ENCODE data around the gene MTCL1. TPM values are rescaled to one million over a fixed set of nuclear protein-coding genes. Genes with fewer than 3 reads are reported as not detected.

The MTCL1 gene
- total and polyA plus RNA-seq, 8 donors: 7.1 to 16.0 (median 11.9) TPM

DNA sequence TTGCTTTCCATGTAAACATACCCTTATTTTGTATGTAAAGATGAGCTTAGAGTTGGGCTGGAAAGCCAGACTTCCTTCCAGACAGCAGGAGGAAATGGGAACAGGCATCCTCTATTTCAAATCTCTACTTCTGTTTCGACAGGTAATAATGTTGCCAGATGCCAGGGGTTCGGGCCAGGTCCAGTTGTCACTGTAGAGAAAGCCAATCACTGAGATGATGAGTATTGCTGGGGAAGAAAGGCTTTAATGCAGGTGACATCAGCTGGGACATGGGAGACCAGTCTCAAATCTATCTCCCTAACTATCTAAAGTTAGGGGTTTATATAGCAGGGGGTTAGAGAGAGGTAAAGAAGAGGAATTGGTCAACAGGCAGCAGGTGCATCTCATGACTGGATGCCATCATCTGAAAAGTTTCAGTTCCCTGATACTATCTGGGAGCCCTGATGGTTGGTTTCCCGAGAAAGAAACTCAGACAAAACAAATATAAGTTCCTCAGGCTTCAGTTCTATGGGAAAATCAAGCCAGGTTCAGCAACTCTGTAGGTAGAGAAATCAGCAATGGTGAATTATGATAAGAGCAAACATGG is 9.3 kb upstream of the MTCL1 start:
- H3K27ac ChIP-seq: no peak overlapping the region
- H3K9me3 ChIP-seq: no peaks in the 10 kb centered on the region
- H3K36me3 ChIP-seq: no peaks in the 10 kb centered on the region
- DNase-seq (no peak), ATAC-seq (peak; percentile 15)
- no peak overlapping the region for H3K4me3 ChIP-seq
- intact Hi-C loops (cut with DNase I): no loop called here
- TF ChIP-seq, protein P1, sequence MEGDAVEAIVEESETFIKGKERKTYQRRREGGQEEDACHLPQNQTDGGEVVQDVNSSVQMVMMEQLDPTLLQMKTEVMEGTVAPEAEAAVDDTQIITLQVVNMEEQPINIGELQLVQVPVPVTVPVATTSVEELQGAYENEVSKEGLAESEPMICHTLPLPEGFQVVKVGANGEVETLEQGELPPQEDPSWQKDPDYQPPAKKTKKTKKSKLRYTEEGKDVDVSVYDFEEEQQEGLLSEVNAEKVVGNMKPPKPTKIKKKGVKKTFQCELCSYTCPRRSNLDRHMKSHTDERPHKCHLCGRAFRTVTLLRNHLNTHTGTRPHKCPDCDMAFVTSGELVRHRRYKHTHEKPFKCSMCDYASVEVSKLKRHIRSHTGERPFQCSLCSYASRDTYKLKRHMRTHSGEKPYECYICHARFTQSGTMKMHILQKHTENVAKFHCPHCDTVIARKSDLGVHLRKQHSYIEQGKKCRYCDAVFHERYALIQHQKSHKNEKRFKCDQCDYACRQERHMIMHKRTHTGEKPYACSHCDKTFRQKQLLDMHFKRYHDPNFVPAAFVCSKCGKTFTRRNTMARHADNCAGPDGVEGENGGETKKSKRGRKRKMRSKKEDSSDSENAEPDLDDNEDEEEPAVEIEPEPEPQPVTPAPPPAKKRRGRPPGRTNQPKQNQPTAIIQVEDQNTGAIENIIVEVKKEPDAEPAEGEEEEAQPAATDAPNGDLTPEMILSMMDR (IDR thresholded peaks at IDR 0.05): no peak
- H3K27me3 ChIP-seq: peaks cover 0 to 6% of the 10 kb centered on the region in 2 donors
- H3K4me1 ChIP-seq: no peaks in the 10 kb centered on the region

DNA sequence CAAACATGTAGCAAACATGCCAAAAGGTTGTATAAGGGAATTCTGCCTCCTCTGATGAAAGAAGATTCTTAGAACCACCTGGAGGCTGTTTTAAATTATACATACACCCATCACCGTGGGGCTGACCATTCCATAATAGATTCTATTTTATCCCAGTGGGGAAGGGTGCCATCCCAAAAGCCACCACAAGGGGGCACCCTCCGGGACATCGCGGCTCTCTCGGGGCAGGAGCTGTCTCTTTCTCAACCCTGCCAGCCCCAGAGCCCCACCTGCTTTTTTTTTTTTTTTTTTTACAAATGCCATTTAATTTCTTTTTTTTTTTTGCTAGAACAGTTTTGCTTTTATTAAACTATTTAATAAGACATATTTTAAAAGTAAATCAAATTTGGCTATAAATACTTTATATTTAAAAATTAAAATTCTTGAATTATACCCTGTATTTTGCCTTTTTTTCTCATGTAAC is 8.6 kb upstream of the MTCL1 start:
- no peak overlapping the region for H3K4me3 ChIP-seq
- TF ChIP-seq, protein P1 (IDR thresholded peaks at IDR 0.05): peak; percentile 95
- peaks cover 0 to 6% of the 10 kb centered on the region in 2 donors for H3K27me3 ChIP-seq
- DNase-seq (peak; percentile 35 to 91 (median 64)), ATAC-seq (peak; percentile 100)
- H3K4me1 ChIP-seq: no peaks in the 10 kb centered on the region
- no peaks in the 10 kb centered on the region for H3K9me3 ChIP-seq
- no peaks in the 10 kb centered on the region for H3K36me3 ChIP-seq
- H3K27ac ChIP-seq: no peak overlapping the region
- intact Hi-C loops (cut with DNase I): no loop called here

DNA sequence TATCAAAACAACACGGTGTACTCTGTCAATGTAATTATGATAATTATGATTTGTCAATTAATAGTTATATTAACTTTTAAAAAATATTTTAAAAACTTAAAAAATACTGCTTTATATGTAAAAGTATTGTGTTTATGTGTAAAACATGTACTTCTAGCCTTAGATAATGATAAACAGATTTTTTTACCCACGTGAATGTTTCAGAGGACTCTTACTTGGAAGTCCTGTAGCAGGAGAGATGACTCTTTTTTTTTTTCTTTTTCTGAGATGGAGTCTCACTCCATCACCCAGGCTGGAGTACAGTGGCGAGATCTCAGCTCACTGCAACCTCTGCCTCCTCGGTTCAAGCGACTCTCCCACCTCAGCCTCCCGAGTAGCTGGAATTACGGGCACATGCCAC is 6.2 kb upstream of the MTCL1 start:
- no peak for DNase-seq
- no peak overlapping the region for H3K27ac ChIP-seq
- no peaks in the 10 kb centered on the region for H3K9me3 ChIP-seq
- H3K4me3 ChIP-seq: no peak overlapping the region
- TF ChIP-seq, protein P1 (IDR thresholded peaks at IDR 0.05): no peak
- H3K27me3 ChIP-seq: peaks cover 3 to 29% of the 10 kb centered on the region in 2 donors
- ATAC-seq: no peak
- H3K4me1 ChIP-seq: peaks cover 4 to 6% of the 10 kb centered on the region in 2 donors
- intact Hi-C loops (cut with DNase I): no loop called here
- no peaks in the 10 kb centered on the region for H3K36me3 ChIP-seq

DNA sequence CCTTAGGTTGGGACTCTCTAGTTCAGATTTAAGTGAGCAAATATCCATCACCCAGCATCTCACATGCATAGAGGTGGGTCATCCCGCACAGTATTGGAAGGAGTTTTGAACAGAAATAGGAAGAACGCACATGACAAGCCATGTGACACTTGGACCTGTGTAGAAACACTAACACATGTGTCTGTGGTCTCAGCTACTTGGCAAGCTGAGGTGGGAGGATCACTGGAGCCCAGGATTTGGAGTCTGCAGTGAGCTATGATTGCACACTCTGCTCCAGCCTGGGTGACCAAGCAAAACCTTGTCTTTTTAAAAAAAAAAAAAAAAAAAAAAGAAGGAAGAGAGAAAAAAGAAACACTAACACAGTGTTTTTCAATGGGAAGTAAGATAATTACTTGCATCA is 5.4 kb upstream of the MTCL1 start:
- Histone ChIP-seq H3K27ac (no peak overlapping the region), H3K27me3 (peaks cover 3 to 37% of the 10 kb centered on the region in 2 donors), H3K4me1 (peaks cover 8 to 10% of the 10 kb centered on the region in 2 donors), H3K4me3 (no peak overlapping the region), H3K9me3 (no peaks in the 10 kb centered on the region), H3K36me3 (no peaks in the 10 kb centered on the region)
- ATAC-seq (no peak), DNase-seq (no peak)
- TF ChIP-seq, protein P1 (IDR thresholded peaks at IDR 0.05): no peak
- intact Hi-C loops (cut with DNase I): loop anchor here in 1 of 2 donors (5.0 kb wide), 1 partner anchor 282 kb away; no protein-coding TSS in a partner anchor

DNA sequence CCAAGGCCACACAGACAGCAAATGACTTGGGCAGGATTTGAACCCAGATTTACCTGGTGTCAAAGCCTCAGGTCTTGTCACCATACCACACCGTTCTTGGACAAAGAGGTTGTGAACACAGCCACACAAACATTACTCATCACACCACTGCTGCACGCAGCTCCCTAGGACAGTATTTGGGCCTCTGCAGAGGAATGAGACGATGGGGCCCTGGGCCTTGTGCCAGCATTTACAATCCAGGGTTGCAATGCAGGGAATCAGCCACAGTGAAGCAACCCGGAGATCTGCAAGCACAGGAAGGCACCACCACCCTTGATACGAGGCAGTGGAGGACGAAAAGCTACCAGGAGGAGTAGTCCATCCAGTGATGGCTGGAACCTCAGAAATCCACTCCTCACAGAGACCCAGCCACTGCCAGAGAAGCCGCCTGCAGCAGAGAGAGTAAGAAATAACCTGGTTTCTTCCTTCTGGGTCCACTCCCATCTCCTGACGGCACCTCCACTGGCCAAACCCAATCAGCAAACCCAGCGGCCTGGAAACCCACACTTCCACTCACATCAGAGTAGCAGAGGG is 3.7 kb upstream of the MTCL1 start:
- Histone ChIP-seq H3K4me3 (no peak overlapping the region), H3K4me1 (peaks cover 12 to 17% of the 10 kb centered on the region in 2 donors), H3K36me3 (no peaks in the 10 kb centered on the region), H3K9me3 (no peaks in the 10 kb centered on the region), H3K27me3 (peaks cover 7 to 50% of the 10 kb centered on the region in 2 donors), H3K27ac (no peak overlapping the region)
- ATAC-seq (no peak), DNase-seq (peak in 1 of 4 donors; percentile 69)
- TF ChIP-seq, protein P1 (IDR thresholded peaks at IDR 0.05): no peak
- intact Hi-C loops (cut with DNase I): loop anchor here in 1 of 2 donors (5.0 kb wide), 1 partner anchor 281 kb away; no protein-coding TSS in a partner anchor

Measured in left lung (tissue), 10 donors.